NCI-H2196 (cell line): ENCODE data around the gene NGDN.

Experiments used
- DNase-seq: peaks from one replicate; lab custom pipeline; 2025; ENCODE audit not compliant: unreplicated experiment; lab: John Stamatoyannopoulos, UW

NGDN gene

GRCh38 chr14:23520899-23521533 is 51.5 kb downstream of the NGDN start:
- DNase-seq = no peak

- DNase-seq = no peak
These were observed 52.5 kb downstream of the NGDN start for GRCh38 chr14:23521785-23522640.

- no peak for DNase-seq
These were observed 53.2 kb downstream of the NGDN start for GRCh38 chr14:23522643-23523198.

- DNase-seq = no peak
These were observed 53.9 kb downstream of the NGDN start for GRCh38 chr14:23523229-23524016.

- no peak for DNase-seq
These were observed 55.5 kb downstream of the NGDN start for GRCh38 chr14:23524954-23525353.

- no peak for DNase-seq
These were observed 56.1 kb downstream of the NGDN start for GRCh38 chr14:23525611-23526010.
